HG03097 (cell line): ENCODE data around the gene NDUFA8.

Experiments
- ATAC-seq: cut with Tn5 transposase; IDR thresholded peaks from one replicate; pipeline ENCODE4 v1.9.1; 2021; ENCODE audit not compliant: unreplicated experiment, low FRiP score

The NDUFA8 gene

DNA sequence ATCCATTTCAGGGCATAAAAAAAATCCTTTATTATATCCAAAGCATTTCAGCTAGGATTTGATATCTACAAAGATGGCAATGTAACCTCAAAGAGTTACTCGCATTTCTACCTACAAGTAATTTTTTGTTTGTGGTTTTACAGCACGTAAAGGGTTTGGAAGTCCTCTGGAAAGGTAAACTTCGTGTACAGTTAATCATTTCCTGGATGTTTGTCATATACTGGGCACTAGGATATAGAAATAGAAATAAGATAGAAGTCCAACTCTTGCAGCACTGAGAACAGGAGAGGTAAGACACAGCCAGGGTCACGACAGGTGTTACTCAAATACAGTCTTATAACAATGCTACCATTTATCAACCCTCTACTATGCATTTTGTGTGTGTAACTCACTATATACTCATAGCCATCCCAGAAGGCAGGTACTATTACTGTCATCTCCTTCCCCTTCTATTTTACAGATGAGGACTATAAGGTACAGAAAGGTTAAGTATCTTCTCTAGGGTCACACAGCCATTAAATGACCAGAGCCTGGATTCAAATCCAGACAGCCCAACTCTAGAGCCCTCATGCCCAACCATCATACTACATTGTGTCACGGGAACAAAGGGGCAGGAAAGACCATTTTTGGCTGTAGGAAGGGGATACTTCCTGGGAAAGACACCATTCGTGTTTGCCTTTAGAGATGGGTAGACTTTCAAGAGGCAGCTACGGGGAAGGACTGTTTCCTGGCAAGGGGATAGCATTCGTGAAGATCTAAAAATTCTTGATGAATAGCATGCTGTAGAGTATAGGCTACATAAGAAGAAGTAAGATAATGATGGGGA is 19.0 kb downstream of the NDUFA8 start:
- ATAC-seq: no peak

DNA sequence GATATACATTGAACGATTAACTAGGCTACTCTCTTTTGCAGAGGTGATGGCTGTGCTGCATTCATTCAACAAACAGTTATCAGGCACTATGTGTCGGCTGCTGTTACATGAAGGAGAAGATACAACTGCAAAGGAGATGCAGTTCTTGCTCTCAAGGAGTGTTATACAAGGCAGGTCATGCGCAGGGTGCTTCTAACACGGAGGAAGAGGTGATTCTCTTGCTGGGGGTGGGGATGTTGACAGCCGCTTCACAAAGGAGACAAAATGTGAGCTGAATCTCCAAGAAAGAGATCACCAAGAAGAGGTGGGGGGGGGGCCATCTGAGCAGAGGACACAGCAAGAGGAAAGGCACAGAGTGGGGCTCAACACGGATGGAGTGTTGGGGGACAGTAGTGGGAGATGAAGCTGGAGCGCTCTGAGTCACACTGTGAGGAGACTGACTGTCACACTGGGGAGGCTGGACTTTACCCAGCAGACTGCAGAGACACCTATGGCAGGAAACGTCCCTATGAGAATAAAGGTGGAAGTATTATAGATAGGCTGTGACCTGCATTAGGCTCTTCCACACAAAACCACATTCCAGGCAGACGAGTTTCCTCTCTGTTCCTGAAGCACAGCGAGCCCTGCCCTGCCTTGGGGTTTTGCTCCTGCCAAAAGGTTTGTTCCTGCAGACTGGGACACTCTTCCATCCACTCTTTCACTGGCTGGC is 20.9 kb downstream of the NDUFA8 start:
- no peak for ATAC-seq

DNA sequence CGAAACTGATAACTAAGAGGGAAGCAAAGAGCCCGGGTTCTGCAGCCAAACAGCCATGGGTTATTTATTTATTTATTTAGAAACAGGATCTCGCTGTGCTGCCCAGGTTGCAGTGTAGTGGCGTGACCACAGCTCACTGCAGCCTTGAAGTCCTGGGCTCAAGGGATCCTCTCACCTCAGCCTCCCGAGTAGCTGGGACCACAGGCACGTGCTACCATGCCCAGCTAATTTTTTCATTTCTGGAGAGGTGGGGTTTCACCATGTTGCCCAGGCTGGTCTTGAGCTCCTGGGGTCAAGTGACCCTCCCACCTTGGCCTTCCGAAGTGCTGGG is 24.1 kb downstream of the NDUFA8 start:
- ATAC-seq: no peak

DNA sequence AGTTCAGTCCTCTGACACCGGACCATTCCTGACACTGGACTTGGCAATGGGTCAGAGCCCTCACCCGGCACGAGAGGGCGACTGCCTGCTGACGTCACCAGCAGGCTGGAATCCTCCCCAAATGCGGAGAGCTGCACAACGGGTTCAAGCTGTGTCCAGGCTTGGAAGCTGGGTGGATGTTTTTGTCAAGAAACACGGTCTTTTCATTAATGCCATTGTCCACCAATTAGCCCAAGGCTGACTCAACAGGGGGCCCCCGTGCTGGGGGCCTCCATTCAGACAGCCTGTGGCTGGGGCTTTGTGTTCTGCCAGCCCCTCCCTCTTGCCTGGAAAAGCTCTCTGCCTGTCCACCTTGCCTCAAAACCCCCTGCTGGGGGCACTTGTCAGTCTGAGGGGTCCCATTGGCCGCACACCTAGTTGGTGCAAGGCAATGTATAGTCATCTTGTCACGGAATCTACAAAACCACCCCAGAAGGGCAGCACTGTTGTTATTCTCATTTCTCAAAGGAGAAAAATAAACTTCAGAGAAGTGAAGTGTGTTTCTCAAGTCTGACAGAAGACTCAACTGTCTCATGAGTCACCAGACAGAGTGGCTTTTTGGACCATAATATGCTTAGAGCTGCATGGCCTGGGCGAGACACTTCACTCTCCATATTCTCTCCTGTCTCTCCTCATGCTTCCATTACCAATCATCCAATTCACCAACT is 24.6 kb downstream of the NDUFA8 start:
- ATAC-seq: no peak

DNA sequence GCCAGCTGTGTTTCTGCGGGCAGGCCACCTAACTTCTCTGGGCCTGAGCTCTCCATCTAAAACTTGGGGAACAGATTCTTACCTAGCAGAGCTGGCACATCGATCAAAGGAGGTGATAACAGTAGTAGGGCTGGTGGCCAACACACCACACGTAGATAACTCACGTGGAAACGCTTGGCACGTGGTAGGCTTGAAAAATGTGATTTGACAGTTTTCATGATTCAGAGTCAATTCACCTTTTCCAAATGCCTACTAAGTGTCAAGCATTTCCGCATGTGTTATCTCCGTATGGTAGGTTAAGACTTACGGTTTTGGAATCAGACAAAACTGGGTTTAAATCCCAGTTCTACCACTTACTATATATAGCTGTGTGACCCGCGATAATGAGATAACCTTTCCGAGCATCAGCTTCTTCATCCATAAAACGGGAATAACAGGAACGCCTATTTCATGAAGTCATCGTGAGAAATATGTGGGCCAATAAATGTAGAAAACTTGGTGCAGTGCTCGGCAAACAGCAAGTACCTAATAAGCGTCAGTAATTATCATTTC is 25.5 kb downstream of the NDUFA8 start:
- no peak for ATAC-seq

DNA sequence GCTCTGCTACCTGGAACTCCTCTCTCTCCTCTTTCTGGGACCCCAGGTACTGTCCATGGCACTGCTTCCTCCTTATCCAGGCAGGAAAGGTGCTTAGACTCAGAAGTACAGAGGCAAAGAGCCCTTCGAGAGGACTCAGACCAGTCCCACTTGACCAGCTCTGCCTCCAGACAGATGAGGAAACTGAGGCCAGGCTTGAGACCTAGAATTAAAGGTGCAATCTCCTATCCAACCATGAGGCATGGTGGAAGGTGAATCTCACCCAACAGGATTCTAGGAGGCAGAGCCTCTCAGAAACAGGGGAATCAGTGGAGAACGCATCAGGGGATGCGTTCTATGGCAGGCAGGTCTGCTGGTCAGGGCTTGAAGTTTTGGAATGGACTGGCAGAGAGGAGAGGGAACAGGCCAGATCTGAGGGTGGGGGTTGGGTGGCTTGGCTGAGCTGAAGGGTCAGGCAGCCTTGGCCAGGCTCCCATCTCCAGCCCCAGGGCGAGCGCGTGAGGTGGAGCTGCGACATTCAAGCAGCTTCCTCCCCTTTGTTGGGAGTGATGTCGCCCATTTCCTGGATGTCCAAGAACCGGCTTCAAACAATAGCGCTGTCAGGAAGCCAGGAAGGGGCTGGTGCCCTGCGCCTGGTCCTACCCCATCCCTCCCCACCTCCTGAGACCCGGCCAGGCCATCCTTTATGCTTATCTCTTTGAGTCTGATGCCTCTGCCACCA is 26.2 kb downstream of the NDUFA8 start:
- no peak for ATAC-seq

DNA sequence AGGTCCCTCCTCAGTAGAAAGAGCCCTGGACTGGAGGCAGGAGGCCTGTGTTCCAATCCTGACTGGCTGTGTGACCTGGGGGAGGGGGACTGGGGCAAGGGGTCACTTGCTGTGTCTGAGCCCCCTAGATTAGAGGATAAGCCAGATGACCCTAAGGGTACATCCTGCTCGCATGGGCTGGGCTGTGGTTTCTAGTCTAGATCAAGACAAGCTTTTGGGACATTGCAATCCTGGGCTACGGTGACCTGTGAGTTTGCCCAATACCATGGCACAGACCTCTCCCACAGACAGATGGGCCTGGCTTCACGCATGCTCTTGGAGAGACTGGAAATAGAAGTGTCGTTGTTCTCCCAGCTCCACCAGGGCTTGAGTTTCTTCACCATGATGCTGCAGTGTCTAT is 27.0 kb downstream of the NDUFA8 start:
- ATAC-seq: no peak

DNA sequence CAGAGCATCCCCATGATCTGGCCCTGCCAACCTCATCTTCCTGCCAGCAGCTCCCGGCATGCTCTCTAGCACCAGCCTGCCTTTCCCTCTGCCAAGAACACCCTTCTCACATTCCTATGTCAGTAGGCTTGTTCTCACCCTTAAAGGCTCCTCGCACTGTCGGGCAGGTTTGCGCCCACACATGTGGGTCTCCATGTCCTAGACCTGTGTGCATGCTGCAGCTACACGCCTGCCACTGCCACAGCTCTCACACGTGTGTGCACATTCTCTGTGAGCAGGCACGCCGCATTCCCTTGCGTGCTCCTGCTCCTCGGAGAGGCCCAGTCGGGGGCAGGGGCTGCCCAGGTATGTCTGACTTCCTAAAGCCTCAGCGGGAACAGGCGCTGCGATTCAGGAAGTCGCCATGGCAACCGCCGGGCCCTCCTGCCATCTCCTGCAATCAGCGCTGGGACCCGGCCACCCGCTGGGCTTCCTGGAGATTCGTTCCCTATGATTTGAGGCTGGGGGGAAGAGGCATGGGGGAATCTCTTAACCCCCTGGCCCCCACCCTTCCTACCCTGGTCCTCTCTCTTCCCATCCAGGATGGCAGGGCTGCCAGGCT is 28.1 kb downstream of the NDUFA8 start:
- no peak for ATAC-seq

DNA sequence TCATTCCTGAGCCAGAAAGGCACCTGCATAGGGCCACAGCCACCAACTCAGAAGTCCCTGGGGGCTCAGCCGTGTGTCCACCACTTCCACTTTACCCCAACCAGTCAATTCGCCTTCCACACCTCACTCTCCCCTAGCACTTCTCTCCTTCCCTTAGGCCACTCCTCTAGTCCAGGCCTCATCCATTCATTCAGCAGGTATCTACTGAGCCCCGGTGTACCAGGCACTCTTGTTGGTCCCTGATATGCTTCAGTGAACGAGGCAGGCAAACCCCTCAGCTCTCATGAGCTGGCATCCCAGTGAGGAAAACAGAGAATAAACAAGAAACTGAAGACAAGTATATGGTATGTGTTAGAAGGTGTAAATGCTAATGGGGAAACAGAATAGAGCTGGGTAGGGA is 28.7 kb downstream of the NDUFA8 start:
- ATAC-seq: no peak

DNA sequence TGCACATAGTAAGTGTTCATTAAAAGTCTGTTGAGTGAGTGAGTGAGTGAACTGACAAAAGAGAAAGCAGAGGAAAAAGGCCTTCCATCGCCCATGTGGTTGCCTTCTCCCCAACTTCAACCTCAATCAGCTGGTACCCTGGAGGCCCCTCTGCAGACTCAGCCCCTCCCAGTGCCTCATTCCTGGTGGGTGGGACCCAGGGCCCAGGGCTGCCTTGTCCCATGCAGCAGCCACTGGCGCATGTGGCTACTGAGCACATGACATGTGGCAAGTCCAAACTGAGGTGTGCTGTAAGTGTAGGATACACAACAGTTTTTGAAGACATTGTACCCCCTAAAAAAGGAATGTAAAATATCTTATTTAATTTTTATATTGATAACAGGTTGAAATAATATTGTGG is 29.6 kb downstream of the NDUFA8 start:
- ATAC-seq: no peak

DNA sequence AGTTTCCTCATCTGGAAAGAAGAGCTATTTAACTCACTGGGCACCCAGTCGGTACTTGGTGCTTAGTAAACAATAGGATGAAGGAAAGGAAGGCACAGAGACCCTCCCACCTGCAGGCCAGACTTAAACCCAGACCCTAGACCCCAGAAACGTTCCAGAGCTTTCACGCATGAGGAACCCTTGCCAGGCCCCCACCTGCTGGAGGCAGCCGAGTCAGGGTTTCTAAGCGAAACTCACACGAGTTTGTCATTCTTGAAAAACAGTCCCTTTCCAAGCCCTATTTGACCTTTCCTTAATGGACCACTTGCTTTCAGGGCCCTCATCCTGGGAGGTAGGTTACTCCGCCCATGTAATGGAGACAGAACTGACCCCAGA is 30.6 kb downstream of the NDUFA8 start:
- no peak for ATAC-seq

DNA sequence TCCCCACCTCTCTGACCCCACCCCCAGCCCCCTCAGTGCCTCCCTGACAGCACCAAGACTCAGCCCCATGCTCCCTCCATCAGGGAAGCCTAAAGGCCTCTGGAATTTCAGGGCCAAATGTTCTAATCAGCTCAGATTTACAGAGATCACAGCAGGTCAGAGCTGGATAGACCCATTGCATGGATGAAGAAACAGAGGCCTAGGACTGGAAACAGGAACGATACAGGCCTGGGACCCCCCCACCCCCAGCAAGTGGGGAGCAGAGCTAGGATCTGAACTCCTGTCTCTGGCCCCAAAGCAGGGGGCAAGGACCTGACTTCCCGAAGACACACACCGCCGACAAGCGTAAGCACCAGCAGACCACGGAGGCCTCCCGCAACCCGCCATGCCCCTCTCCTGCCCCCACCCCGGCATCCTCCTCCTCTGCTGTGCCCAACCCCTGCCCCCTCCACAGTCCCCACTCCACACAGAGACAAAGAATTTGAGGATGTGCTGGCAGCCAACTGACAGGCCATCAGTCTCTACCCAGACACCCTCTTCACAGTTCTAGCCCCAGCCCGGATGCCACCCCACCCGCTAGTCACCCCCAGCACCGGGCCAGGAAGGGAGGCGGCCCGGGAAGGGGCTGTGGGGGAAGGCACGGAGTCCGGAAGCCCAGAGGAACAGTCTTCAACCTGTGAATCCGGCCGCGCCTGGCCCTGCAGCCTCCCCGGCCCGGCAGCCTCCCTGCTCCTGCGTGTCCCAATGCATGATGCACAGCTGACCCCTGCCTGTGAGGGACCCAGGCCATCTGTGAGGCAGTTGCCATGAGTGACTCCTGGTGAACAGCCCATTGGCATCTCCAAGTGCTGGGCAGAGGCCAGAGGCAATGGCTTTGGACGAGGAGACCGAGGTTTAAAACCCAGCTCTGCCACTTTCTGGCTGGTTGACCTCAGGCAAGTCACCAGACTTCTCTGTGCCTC is 31.3 kb downstream of the NDUFA8 start:
- ATAC-seq: no peak

DNA sequence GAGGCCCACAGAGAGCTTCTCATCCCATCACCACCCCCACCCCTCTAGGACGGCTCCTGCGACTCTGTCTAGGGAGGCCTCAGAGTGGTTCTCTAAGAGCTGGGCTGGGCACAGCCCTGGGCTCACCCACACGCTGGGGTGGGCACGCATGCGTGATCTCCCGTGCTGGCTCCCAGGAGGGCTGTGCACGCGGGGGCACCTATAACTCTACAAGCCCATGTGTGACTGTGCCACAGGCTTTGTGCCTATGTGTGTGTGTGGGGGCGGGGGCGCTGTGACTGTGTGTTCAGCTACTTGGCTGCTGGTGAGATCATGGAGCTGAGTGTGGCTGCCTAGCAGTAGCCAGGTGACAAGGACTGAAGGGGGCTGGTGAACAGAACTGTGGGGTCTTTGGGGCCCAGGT is 32.2 kb downstream of the NDUFA8 start:
- ATAC-seq: no peak

DNA sequence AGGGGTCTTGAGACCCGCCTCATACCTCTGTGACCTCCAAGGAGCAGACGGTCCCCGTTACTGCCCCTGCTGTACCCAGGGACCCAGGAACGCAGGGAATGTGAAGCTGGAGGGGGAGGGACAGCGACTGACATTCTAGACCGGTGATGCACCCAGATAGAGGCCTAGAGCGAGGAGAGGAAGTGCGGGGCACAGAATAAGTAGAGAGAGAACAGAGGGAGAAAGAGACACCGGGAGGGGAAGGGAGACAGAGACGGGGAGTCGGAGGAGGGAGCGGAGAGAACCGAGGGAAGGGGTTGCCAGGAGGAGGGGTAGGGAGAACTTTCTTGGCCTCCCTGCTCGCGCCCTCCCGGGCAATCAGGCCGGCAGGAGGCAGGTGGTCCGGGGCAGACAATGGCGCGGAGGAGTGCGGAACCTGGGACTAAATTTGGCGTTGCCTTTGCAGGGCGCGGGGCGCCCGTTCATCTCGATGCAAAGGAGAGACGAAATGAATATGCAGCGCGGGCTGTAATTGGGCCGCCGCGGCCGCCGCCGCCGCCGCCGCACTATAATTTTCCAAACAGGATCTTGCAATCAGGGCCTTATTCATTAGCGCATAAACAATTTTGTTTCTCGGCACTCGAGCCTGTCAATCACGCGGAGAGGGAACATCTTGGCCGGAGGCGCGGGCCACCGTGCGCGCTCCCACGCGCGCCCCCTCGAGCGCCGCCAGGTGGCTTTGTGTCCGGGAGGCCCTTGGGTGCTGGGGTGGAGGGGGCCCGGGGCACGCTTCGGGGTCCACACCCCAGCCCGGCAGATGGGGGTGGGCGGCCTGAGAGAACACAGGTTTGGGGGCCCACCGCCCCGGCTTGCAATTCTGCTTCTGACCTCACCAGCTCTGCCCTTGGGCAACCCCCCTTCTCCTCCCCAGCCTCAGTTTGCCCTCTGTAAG is 33.0 kb downstream of the NDUFA8 start:
- no peak for ATAC-seq

DNA sequence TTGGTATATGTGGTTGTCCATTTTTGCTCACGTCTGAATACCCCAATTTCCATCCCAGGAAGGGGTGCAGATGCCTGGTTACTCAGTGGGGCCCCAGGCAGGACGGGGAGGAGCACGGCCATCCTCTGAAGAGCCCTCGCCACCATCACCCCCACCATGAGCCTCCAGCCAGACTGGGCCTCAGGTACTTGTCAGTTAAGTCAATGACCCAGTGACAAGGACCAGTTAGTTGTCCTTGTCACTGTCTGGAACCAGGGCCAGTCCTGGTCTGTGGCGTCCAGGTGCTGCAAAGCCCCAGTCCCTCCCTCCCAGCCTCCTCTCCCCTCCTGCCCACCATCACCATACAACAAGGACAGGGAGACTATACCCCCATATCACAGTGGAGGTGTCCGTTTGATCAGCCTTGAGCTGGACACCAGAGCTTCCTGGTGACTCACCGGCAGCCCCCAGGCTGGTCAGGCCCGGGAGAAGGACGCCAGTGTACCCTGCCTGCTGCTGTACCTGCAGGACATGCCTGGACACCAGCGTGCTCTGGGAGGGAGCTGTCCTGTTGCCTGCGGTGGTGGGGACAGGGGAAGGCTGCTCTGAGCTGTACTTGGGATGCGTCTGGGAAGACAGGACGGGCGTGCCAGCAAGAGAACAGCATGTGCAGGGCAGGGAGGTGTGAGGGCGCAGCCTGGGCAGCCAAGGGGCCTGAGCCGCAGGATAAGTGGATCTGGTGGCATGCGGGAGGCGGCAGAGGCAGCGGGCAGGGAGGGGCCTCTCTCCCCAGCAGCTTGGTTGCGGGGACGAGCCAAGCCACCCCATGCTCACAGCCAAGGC is 33.9 kb downstream of the NDUFA8 start:
- ATAC-seq: no peak

DNA sequence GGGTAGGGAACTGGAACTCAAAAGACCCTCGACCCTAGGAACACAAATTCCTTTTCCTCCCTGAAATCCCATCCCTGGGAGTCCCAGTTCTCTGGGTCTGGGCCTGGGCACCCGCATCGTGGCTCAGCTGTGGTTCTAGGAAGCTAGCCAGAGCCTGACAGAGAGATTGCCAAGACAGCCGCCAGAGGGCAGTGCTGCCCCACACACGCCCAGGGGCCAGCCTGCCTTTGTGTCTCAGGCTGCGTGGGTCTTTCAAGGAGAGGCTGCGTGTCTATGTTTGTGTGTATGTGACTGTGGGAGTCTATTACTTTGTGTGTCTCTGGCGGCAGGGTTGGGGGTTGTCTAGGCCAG is 34.4 kb downstream of the NDUFA8 start:
- ATAC-seq: peak; percentile 65

DNA sequence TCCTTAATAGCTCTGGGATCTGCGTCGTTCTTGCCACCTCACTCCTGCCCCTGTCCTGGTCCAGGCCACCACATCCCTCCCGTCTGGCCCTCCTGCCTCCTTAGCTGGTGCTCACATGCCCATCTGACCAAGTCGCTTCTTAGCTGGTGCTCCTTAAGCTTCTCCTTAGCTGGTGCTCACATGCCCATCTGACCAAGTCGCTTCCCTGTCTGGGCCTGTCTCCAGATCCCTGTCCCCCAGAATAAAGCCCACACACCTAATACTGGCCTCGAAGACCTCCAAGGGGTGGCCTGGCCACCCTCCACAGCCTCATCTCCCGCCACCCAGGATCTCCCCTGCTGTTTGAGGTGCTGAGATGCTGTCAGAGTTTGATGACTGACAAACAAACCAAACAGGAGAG is 35.1 kb downstream of the NDUFA8 start:
- ATAC-seq: no peak

DNA sequence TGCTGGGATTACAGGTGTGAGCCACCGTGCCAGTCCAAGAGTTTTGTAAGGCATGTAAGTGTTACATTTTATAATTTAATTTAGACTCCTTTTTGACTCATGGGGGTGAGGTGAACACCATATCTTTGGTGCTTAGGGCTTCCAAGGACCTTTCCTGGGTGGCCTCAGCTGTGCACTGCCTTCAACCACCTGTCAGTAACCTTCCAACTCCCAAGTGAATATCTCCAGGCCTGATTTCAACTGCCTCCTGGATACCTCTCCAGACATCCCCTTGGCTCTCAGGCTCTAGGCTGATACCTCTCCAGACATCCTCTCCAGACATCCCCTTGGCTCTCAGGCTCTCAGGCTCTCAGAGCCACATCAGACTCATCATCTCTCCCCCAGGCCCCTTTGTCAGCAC is 35.5 kb downstream of the NDUFA8 start:
- no peak for ATAC-seq
